ENCODE results near the gene PTPN18. TPM values are rescaled to one million over a fixed set of nuclear protein-coding genes. Genes with fewer than 3 reads are reported as not detected.

The PTPN18 gene
- total RNA-seq, 1 donor from 2014 or later: 67.8 TPM

GRCh38 chr2:130358420-130359350, 2.8 kb downstream of the PTPN18 start:
- no peaks in the 10 kb centered on the region for H3K9me3 ChIP-seq
- no peak for TF ChIP-seq CTCF (IDR thresholded peaks at IDR 0.05)
- H3K4me3 ChIP-seq: no peak overlapping the region
- no peak for ATAC-seq
- DNase-seq: no peak
- intact Hi-C loops (cut with DNase I): no loop called here
- H3K27ac ChIP-seq: no peak overlapping the region
- no peaks in the 10 kb centered on the region for H3K27me3 ChIP-seq
- no peaks in the 10 kb centered on the region for H3K36me3 ChIP-seq
- H3K4me1 ChIP-seq: peaks cover 18% of the 10 kb centered on the region

- no peak overlapping the region for H3K4me3 ChIP-seq
- no peak for ATAC-seq
- intact Hi-C loops (cut with DNase I): no loop called here
Measured at GRCh38 chr2:130359466-130359865, 3.6 kb downstream of the PTPN18 start.

GRCh38 chr2:130363479-130363878, 7.6 kb downstream of the PTPN18 start:
- Histone ChIP-seq H3K9me3 (no peaks in the 10 kb centered on the region), H3K27ac (no peak overlapping the region), H3K36me3 (no peaks in the 10 kb centered on the region), H3K4me1 (peaks cover 3% of the 10 kb centered on the region), H3K4me3 (no peak overlapping the region), H3K27me3 (no peaks in the 10 kb centered on the region)
- DNase-seq: no peak
- no peak for TF ChIP-seq CTCF (IDR thresholded peaks at IDR 0.05)
- intact Hi-C loops (cut with DNase I): no loop called here
- ATAC-seq: no peak

More at GRCh38 chr2:130359466-130359865, 3.6 kb downstream of the PTPN18 start:
- Histone ChIP-seq H3K9me3 (no peaks in the 10 kb centered on the region), H3K4me1 (peaks cover 18% of the 10 kb centered on the region), H3K27ac (no peak overlapping the region), H3K27me3 (no peaks in the 10 kb centered on the region), H3K36me3 (no peaks in the 10 kb centered on the region)
- no peak for DNase-seq
- no peak for TF ChIP-seq CTCF (IDR thresholded peaks at IDR 0.05)

GRCh38 chr2:130365075-130365474, 9.2 kb downstream of the PTPN18 start:
- Histone ChIP-seq H3K4me3 (no peak overlapping the region), H3K27me3 (no peaks in the 10 kb centered on the region), H3K9me3 (no peaks in the 10 kb centered on the region), H3K27ac (no peak overlapping the region), H3K36me3 (peaks cover under 1% of the 10 kb centered on the region), H3K4me1 (peaks cover 3% of the 10 kb centered on the region)
- intact Hi-C loops (cut with DNase I): no loop called here
- DNase-seq: no peak
- no peak for ATAC-seq
- no peak for TF ChIP-seq CTCF (IDR thresholded peaks at IDR 0.05)

GRCh38 chr2:130365963-130366362, 10.1 kb downstream of the PTPN18 start:
- ATAC-seq: no peak
- intact Hi-C loops (cut with DNase I): no loop called here
- H3K27ac ChIP-seq: no peak overlapping the region
- no peak for DNase-seq
- no peaks in the 10 kb centered on the region for H3K27me3 ChIP-seq
- no peaks in the 10 kb centered on the region for H3K9me3 ChIP-seq
- no peak overlapping the region for H3K4me3 ChIP-seq
- H3K36me3 ChIP-seq: peaks cover 4% of the 10 kb centered on the region
- H3K4me1 ChIP-seq: peaks cover 3% of the 10 kb centered on the region
- no peak for TF ChIP-seq CTCF (IDR thresholded peaks at IDR 0.05)
